CD4-positive, alpha-beta T cell treated with Interleukin-1 beta for 1 hour (primary cell): ENCODE measurements around the gene XYLT1.
A peak's percentile ranks its signal among the peaks of the same experiment; 100 is the strongest.

ENCODE experiments used
- DNase-seq, 2 donors: peaks; one replicate each; pipeline ENCODE4 v3.0.0-alpha.2; 2020 to 2022

XYLT1 gene

DNA sequence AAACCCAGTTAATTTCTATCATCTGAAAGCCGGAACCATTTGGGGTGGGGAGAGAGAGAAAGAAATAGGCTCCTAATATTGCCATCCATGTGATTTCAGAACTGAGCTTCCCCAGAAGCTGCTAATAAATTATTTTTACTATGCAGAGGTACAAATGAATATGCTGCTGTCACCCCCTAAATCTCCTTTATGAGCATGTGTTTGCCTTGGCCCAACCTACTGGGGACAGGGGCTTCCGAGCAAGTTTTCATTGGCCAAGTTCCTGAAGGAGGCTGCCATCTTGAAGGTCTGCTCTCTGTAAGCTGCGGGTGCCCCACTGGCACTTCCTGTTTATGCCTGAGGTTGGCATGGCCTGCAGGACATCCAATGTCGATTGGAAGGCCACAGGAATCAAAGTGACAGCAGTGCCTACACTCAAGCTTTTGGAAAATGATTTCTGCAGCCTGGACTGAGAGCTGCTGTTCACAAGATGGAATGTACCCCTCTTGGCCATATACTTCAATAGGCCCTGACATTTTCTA, 194.7 kb downstream of the XYLT1 start:
- DNase-seq = no peak

GRCh38 chr16:17275076-17276009, 195.4 kb downstream of the XYLT1 start:
- DNase-seq = no peak

GRCh38 chr16:17273142-17273561, 197.6 kb downstream of the XYLT1 start:
- DNase-seq = peak in 1 of 2 donors; percentile 20

GRCh38 chr16:17272716-17273115, 198.0 kb downstream of the XYLT1 start:
- DNase-seq = no peak

DNA sequence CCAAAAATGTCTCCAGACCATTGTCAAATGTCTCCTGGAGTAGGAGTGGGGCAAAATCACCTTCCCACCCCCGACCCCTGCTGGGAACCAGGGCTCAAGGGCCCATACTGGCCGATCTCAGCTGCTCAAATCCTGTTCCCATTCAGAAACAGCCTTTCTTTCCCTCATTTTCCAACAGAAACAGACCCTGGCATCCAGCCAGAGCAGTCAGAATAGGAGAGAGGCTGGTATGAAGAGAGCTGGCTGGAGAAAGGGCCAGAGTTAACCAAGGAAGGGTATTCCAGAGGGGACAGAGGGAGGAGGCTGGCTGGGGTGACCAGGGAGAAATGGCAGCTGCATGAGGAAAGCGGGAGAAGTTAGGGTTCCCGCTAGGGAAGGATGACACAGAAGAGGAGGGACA, 199.1 kb downstream of the XYLT1 start:
- DNase-seq = no peak

GRCh38 chr16:17270683-17271109, 200.1 kb downstream of the XYLT1 start:
- DNase-seq = no peak

GRCh38 chr16:17270111-17270510, 200.6 kb downstream of the XYLT1 start:
- DNase-seq = no peak

DNA sequence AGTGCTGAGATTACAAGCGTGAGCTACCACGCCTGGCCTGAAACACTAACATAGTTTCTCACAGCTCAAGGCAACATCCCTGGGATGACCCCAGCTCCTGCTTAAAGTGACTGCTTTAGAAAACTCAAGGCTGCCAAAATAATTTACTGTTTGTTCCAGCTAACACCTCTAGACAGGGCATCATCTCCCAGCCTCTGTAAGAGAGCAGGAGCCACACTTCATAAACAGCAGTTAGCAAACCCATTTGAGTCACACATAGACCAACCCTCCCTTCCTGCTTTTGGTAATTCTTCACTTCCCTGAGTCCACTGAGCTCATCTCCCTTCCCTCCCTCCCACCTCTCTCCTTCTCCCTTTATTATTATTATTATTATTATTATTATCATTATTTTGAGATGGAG, 201.3 kb downstream of the XYLT1 start:
- DNase-seq = no peak

DNA sequence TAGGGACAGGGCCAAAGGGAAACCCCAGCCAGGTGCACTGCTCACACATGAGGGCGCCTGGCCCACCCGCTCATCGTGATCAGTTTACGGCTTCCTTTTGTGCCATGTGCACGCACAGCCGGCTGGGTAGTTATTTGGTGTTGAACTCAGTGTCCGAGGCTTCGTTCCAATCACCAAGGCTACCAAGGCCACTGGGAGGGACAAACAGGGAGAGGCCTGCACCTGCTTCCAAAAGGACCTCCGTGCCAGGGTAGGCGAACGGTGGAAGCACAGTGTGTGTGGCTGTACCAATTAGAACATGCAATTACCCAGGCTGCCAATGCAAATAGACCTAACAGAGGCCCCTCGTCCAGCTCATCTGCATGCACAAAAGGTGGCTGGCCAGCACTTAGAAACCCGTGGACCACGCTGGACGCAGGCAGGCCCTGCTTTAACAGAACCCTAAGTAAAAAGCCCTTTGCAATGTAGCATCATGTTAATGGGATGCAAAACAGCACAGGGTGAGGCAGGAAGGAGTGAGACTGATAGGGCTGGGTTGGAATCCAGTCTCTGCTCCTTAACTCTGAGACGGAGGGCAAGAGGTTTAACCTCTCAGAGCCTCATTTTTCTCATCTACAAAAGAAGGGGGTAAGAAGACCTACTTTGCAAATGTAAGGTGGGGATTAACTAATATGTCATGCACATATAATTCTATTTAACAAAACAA, 204.0 kb downstream of the XYLT1 start:
- DNase-seq = no peak

- DNase-seq = no peak
Observed at GRCh38 chr16:17265154-17265553, 205.6 kb downstream of the XYLT1 start.

GRCh38 chr16:17261197-17261858, 209.4 kb downstream of the XYLT1 start:
- DNase-seq = no peak

GRCh38 chr16:17260276-17260849, 210.4 kb downstream of the XYLT1 start:
- DNase-seq = no peak

- DNase-seq = no peak
Observed at GRCh38 chr16:17259751-17260270, 210.9 kb downstream of the XYLT1 start.

DNA sequence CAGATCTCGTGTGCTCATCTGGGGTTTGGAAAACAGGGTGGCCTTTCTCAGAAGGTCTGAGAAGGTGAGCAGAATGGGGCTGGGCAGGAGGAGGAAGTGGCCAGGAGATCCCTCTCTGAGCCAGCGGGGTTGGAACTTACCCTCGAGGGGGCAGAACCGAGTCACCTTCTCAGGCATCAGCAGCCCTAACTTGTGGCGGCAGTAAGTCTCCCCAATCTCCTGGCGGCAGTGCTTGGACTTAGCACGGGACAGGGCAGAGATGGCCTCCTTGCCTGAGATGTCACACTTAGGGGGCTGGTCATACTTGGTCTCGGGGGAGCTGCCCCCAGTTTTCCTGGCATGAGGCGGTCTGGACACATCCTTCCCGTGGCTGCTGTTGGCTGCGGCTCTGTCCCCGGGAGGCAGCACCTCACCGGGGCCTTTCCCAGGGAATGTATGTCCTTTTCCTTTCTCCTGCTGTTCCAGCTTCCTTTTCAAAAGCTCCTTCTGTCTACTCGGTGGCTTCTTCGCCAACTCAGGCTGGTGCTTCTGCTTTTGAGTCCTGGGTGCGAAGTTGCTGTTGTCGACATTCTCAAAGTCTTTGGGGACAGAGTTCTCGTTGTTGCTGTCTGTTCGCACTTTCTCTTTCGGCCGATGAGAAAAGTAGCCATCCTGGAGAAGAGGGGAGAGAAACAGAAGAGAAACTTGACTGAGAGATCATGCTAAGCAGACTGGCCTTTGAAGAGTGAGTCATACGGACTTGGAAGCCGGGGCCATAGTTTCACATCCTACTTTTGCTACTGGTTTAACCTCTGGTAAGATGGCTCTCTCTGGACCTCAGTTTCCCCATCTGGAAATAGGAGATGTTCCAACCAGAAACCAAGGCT, 211.7 kb downstream of the XYLT1 start:
- DNase-seq = peak in 1 of 2 donors; percentile 39

DNA sequence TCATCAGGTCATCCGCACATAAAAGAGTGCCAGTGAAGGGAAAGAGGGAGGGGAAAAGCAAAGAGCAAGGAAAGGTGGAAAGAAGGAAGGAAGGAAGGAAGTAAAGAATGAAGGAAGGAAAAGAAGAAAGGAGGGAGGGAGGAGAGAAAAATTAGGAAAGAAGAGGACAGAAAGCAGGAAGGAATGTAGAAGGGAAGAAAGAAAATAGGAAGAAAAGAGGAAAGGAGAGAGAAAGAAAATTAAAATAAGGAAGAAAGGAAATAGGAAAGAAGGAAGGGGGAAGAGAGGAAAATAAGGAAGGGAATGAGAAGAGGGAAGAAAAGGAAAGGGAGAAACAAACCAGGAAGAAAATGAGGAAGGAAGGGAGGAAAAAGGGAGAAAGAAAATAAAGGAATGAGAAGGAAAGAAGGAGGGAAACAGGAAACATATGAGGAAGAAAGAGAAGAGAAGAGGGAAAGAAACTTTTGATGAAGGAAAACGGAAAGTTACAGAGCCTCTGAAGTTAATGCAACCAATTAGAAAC, 212.6 kb downstream of the XYLT1 start:
- DNase-seq = no peak

DNA sequence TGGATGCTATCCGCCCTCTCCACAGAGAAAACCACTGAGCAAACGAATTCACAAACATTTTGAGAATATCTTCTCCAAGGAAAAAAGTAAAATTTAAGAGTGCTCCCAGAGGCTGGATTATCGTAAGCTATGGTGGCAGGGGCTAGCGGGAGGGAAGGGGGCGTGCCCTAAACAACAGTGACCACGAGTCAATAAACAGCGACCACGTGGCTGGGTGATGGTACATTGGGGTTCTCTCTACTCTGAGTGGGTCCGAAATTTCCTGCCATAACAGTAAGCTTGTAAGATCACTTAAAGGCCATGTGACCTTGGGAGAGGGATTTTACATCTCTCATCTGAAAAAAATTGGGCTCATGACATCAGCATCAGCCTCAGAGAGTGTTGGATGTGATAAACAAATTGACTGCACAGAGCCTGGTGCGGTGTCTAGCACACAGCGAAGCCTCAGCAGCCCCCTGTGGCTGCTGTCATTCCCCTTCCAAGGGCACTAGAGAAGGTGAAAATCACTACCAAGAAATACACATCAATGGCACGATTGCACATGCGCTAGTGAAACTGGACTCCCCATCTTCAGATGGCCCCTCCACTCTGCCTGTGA, 213.2 kb downstream of the XYLT1 start:
- DNase-seq = no peak

DNA sequence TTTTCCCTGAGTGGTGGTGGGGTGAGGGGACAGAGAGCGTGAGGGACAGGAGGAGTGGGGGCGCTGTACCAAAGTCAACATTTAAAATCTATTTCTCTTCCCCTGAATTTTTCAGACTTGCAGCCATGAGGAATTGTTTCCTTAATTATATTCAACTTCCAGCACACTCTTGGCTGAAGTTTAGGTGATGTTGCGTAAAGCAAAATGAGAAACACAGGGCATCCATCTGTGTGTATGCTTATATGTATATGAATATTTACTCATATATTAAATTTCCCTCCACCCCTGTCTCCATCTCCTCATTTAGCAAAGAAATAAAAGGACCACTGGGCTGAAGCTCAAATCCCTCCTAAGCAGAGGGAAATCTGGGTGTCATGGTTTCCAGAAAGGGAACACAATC, 218.1 kb downstream of the XYLT1 start:
- no peak for DNase-seq

DNA sequence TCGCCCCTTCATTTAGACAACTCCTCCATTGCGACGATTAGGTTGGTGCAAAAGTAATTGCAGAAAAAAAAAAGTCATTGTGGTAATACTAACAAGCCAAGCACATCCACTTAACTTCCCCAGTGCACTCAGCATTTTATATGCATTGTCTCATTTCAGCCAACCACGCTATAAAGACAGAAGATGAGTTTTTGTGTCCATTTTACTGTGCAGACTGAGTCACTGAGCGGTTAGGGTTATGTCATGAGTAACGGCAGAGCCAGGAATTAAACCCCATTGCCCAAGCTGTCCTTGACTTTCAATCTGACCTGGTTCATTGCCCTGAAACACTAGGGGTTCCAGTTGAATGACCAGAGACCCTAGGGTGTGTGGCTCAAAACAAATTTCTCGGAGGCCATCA, 218.7 kb downstream of the XYLT1 start:
- no peak for DNase-seq

DNA sequence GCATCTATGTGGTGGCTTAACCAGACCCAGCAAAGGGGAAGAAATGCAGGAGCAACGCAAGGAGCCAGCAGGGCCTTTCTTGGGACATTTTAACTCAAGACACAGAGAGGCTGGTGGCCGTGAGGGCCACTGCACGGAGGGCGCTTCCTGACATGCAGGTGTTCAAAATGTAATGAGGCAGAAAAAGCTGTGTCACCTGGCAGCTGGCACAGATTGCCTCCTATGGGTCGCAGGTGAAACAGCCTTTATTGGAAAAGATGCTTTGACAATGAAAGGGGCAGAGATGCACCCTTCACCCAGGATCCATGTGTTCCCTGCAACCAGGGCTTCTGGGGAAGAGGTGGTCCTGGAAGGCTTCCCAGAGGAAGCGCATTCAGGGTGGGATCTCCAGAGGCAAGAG, 219.3 kb downstream of the XYLT1 start:
- no peak for DNase-seq

DNA sequence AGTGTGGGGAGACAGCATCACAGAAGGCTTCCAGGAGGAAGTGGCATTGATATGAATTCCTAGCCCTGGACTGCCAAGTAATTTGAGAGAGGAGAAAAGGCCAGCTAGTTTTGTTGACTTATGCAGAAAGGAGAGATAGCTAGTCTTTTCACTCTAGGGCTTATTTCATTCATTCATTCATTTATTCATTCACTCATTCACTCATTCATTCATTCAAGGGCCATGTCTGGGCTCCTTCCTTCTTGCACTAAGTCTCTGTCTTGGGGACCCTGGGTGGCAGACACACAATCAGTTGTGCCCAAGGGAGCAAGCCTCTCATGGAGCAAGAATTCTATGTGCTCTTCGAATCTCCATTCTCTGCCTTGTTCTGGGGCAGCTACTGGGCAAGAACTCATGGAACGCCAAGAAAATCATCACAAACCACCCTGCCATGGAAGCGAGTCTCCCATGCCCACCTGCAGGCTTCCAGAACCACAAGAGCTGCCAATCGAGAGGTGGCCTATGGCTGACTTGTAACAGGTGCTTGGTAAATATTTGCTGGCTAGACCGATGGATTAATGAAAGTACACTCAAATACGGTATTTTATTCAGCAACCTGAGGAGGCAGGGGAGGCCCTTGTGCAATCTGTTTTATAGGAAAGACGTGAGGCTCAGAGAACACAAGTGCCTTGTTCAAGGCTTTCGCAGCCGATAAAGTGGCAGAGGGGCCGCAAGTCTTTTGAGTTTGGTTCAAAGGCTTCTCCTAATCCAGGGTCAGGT, 223.6 kb downstream of the XYLT1 start:
- no peak for DNase-seq
